Measurements from ENCODE around the gene ST6GAL1.

DNA sequence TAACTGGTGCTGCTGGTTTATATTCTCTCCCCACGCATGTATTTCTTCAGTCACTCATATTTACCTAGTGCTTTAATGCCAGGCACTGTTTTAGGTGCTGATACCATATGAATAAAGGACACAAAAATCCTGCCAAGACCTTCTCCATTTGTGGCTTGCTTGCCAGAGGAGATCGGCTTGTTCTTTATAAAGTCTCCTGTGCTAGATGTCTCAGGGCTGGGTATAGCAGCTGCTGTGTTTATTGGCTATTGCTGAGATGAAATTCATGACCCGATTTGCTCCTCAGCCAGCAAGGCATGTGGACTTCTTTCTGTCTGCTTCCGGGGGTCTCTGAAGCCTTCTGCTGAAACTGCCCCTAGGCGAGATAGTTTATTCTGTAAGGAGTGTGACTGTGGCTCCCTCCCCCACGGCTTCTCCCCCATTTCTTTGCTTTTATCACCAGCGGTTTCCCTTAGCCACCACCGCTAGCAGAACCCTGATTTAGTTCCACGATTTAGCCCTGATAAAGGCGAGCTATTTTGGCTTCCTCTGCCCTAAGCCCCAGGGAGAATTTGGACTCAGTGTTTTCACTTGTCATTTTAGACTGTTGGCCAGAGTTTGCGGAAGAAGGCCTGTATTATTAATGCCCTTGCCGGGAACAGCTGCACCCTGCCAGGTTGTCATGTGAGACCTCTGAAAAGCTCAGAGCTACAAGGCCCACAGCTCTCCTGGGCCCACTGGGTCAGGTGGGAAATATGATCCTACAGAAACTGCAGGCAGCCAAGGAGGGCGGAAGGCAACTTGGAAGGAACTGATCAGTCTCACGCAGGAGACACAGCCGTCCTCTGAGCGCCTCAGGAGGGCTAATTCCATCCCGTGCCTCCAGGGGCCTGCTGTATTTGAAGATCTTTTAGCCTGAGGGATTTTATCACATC is 46.8 kb downstream of the ST6GAL1 start:
- TF ChIP-seq, protein P1, sequence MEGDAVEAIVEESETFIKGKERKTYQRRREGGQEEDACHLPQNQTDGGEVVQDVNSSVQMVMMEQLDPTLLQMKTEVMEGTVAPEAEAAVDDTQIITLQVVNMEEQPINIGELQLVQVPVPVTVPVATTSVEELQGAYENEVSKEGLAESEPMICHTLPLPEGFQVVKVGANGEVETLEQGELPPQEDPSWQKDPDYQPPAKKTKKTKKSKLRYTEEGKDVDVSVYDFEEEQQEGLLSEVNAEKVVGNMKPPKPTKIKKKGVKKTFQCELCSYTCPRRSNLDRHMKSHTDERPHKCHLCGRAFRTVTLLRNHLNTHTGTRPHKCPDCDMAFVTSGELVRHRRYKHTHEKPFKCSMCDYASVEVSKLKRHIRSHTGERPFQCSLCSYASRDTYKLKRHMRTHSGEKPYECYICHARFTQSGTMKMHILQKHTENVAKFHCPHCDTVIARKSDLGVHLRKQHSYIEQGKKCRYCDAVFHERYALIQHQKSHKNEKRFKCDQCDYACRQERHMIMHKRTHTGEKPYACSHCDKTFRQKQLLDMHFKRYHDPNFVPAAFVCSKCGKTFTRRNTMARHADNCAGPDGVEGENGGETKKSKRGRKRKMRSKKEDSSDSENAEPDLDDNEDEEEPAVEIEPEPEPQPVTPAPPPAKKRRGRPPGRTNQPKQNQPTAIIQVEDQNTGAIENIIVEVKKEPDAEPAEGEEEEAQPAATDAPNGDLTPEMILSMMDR (IDR thresholded peaks at IDR 0.05; ENCODE audit: insufficient read depth, low read depth, low read length): no peak
- TF ChIP-seq EZH2 (IDR thresholded peaks at IDR 0.05; ENCODE audit: insufficient read depth, low read length): no peak

Measured in astrocyte (in vitro differentiated cells and primary cell).